HG03558 (cell line): ENCODE data around the gene SPATA46.
"Not testable (repeated sequence)": the region's sequence is repeated elsewhere in the genome, so short reads cannot be mapped to it uniquely, and the experiment has no call there.

ENCODE experiments used
- ATAC-seq: cut with Tn5 transposase; IDR thresholded peaks from one replicate; pipeline ENCODE4 v1.9.1; 2021; ENCODE audit warnings: moderate number of reproducible peaks; ENCODE audit not compliant: unreplicated experiment; ENCODE audit errors: extremely low read depth

The SPATA46 gene

DNA sequence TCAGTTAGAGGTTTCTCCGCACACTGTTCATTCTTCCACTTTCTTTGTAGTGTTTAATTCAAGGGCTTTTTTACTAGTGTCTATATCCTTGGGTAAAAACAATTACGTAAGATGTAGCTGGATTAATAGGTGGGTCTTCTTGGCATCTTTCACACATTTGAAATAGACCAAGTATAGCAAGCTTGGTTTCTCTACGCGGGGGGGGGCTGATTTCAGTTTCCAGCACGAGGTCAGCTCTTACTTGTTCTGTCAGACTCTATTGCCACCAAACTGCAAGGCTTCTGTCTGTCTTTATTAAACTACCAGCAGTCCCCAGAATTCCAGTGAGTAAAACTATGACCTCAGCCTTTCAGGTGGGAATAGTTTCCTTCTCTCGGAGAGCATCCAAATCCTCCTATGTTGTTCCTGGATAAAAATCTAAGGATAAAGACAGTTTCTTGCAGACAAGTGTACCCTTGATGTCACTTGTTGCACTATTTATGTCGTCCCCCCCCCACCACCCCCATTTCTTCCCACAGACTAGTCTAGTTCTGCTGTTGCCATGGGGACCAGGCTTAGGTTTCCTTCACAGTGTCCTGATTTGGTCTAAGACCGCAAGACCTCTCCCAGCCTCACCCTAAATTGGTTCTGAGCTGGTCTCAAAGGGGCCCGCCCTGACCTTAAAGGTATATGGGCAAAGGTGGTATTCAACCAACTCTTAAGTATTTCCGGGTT, 17.0 kb downstream of the SPATA46 start:
- no peak for ATAC-seq

DNA sequence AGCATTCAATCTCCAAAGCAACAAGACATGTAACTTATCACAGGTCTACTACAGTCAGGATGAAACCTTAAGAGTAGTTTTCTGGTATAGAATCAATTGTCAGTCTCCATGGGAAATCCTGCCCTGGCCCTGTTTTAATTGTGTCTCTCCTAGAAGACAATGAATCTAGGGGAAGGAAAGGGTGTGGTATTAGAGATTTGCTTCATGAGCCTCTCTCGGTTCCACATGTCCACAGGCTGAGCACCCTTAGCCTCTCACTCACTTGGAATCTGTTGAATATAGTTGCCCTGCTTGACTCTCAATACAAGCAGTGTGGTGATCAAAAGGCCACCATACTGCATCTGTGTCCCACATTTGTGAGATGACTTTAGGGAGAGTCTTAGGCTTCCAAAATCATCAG, 17.7 kb downstream of the SPATA46 start:
- ATAC-seq, result no peak

GRCh38 chr1:162357681-162358266, 18.9 kb downstream of the SPATA46 start:
- ATAC-seq, result no peak

GRCh38 chr1:162353702-162354101, 23.0 kb downstream of the SPATA46 start:
- ATAC-seq, result no peak

GRCh38 chr1:162353078-162353477, 23.6 kb downstream of the SPATA46 start:
- ATAC-seq, result no peak

- not testable (repeated sequence) for ATAC-seq
These were observed 24.8 kb downstream of the SPATA46 start for GRCh38 chr1:162351874-162352273.

GRCh38 chr1:162351246-162351842, 25.3 kb downstream of the SPATA46 start:
- no peak for ATAC-seq

DNA sequence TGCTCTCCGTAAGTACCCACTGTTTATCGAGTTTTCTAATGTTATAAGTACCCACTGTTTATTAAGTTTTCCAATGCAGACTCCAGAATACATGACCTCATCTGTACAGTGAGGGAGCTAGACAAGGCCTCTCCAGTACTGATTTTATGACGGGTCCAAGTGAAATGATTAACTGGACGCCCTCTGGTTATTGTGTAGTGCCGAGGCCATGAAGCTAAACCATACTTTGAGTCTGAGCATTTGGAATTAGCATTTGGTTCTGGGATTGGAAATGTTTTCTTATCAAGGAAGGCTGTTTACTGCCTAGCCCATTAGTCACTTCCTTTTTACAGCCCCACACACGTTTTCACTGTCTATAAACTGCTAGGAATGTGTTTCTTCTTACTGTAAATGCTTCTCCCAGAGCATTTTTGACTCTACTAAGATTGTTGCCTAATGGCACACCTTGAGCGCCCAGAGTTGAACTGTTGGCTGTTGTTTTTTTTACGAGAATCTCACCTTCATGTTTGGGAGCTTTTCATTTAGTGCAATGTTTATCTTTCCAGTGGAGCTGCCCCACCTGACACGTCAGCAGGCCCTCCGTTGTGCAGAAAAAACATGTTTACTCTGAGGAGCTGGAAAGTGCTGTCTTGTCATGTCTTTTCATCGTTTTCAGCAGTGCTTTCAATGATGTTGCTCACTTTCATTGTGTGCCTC, 26.9 kb downstream of the SPATA46 start:
- no peak for ATAC-seq

DNA sequence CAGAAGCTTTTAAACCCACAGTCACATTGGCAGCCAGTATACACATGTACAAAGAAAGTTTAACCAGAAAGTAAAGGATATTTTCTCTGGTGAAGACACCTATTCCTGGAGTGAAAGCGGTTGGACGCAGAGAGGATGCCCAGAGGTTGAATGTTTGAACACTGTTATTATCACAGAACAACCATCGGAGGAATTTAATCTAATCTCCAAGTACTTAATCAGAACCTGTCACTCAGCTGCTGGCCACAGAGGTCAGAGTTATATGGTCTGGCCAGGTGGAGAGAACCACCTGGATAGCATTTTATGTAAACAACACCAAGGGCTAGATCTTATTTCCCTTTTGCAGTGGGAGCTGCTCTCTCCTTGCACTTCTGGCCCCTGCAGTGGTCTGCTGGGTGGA, 29.4 kb downstream of the SPATA46 start:
- ATAC-seq, result no peak

DNA sequence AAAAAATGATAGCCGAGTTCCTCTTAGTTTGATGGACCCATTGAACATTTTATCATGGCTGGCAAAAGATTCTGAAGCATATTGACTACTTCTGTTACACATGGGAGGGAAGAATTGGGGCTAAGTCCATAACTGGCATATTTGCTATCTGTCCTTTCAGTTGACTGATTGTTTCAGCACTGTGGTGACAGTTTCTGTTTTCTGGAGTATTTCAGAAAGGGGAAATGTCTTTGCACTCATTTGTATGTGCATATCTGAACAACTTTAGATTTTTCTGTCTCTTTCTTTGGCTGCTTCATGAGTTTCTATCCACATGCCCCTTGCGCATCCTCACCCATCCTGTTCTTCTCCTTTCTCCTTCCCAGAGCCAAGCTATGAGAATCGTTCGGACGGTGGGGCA, 33.2 kb downstream of the SPATA46 start:
- no peak for ATAC-seq

DNA sequence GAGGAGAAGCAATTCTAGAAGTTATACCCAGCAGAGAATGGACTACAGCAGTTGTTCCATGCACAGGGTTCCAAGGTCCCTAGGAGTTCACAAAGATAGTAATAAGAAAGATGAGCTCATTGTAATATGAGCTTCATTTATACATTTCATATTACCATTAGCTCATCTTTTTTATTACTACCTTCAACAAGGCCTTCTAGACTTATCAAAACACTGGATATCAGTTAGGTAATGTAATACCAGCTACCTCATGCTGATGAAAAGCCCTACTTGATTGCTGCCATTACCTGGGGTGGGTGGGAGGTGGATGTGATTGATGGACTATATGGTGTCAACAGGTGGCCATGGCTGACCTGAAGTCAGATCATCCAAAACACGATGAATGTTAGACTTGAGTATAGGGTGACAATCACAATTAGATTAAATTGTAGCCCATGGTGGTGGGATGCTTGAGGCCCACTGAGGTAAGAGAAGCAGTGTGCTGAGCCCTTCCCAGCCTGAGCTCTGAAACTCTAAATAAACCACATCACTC, 34.1 kb downstream of the SPATA46 start:
- no peak for ATAC-seq

- ATAC-seq, result no peak
These were observed 39.9 kb downstream of the SPATA46 start for GRCh38 chr1:162336621-162337285.

DNA sequence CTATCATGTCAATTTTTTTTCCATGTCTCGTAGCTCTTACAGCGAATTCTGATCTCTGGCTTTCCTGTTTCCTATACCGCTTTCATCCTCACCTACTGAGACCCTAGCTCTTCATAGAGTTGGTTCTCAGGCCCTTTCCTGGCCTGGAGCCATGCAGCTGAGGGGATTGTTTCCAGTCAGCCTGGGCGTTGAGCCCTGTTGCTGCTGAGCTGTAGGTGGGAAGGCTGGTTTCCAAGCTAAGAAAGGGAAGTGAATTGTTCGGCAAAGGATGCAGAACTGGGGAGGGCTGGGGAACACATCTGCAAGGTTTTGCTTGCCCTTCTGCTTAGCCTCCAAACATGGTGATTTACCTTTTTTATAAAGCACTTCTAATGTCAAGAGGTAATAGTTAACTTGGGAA, 41.5 kb downstream of the SPATA46 start:
- ATAC-seq, result no peak

DNA sequence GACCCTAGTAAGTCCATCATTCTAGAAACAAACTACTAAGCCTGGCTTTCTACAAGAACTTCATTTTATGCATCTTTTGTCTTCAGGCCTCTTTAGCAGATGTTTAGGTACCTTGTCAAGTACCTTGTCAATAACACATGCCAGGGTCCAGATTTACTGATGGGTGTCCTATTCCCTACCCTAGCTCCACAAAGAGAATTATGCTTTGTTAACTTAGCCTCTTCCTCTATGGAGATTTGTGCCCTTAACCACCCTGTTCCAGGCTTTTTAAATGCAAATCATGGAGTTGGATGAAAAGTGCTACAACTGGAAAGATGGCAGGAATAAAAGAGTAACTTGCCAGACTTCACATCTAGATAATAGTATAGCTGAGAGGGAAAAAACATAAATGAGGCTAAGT, 42.7 kb downstream of the SPATA46 start:
- ATAC-seq, result no peak

DNA sequence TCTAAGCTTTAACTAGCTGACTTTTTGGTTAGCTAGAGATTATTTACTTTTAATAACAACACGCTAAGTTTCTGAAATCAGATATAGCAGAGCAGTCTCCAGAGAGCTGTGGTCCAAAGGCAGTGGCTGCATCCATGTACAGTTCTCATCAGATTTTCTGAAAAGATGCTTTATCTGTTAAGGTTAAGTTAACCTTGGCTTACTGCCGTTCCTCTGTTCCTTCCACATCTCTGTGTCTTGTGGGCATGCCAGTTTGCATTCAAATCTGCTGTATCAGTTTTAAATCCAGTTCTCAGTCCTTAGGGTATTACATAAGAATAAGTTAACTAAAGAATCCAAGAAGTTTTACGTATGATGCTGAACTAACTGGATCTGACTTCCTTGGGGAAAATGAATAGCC, 46.8 kb downstream of the SPATA46 start:
- ATAC-seq, result no peak

DNA sequence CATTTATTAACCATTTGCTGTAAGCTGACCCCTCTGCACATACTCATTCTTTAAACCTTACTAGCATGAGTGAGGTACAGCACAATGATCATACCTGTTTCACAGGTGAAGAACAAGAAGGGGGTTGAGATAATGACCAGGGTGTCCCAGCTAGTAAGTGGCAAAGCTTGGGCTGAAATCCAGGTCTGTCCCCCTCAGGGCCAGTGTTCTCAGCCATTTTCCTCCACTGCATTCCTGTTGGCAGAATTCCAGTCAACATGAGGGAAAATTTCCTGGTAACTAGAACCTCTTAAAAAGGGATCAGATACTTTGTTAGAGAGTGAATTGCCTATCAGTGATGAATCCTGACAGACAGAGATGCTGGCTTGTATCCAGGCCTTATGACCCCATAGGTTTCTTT, 48.1 kb downstream of the SPATA46 start:
- ATAC-seq, result no peak

DNA sequence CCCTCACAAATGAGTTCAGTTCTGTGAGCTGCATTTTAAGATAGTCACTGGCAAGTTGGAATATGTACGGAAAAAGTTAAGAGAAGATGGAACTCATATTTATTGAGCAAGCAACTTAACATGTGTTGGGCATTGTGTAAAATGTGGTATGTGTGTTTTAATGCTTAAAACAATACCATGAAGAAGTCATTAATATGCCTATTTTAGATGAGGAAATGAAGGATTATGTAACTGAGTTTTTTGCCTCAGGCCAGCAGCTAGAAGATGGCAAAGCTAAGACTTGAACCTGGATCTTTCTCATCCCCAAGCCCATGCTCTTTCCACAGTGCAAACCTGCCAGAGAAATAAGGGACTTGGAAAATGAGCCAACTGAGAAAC, 48.9 kb downstream of the SPATA46 start:
- no peak for ATAC-seq

- no peak for ATAC-seq
These were observed 49.4 kb downstream of the SPATA46 start for GRCh38 chr1:162327144-162327787.

- no peak for ATAC-seq
These were observed 50.1 kb downstream of the SPATA46 start for GRCh38 chr1:162326559-162326958.

GRCh38 chr1:162324396-162324795, 52.3 kb downstream of the SPATA46 start:
- ATAC-seq, result no peak
